ENCODE results near the gene PPP1R9A. TPM values are rescaled to one million over a fixed set of nuclear protein-coding genes. Genes with fewer than 3 reads are reported as not detected.

The PPP1R9A gene
- polyA plus RNA-seq, 3 donors: not detected

DNA sequence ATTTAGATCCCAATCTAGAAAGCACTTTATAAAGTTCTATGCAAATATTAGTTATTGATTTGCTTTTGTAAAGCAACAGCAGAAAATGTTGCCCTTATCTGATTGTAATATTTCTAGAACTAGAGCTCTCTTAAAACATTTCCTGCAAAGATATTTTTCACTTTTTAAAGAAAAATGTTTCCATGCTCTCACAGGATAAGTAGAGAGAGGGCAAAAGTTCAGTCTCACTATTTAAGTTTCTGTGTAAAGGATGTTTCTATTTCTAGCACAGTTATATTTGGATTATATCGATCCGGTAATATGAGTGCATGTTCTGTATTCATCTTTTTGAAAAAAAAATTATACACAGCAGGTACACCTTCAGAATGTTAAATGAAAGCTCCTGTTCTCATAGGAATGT is 334.9 kb downstream of the PPP1R9A start:
- TF ChIP-seq, protein P1, sequence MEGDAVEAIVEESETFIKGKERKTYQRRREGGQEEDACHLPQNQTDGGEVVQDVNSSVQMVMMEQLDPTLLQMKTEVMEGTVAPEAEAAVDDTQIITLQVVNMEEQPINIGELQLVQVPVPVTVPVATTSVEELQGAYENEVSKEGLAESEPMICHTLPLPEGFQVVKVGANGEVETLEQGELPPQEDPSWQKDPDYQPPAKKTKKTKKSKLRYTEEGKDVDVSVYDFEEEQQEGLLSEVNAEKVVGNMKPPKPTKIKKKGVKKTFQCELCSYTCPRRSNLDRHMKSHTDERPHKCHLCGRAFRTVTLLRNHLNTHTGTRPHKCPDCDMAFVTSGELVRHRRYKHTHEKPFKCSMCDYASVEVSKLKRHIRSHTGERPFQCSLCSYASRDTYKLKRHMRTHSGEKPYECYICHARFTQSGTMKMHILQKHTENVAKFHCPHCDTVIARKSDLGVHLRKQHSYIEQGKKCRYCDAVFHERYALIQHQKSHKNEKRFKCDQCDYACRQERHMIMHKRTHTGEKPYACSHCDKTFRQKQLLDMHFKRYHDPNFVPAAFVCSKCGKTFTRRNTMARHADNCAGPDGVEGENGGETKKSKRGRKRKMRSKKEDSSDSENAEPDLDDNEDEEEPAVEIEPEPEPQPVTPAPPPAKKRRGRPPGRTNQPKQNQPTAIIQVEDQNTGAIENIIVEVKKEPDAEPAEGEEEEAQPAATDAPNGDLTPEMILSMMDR (IDR thresholded peaks at IDR 0.05): no peak
- H3K79me2 ChIP-seq (ENCODE audit: insufficient read depth, low read length): no peaks in the 10 kb centered on the region
- H3K27ac Mint-ChIP-seq: no peak overlapping the region
- WGBS (ENCODE audit: insufficient coverage): no CpG with 5 or more reads among the region's 2 CpGs
- no peak overlapping the region for H3K4me3 ChIP-seq (replicated peaks in 1 of 3; ENCODE audit: low read depth in 2 of 3, low read length in 3 of 3)
- no peaks in the 10 kb centered on the region for H3K36me3 Mint-ChIP-seq
- H3K9me3 ChIP-seq (replicated peaks in 1 of 2; ENCODE audit: control insufficient read depth in 1 of 2, insufficient read depth in 1 of 2, low read length in 2 of 2): no peaks in the 10 kb centered on the region
- no peaks in the 10 kb centered on the region for H4K20me1 ChIP-seq (ENCODE audit: insufficient read depth, low read length)
- no peak overlapping the region for H3K9ac ChIP-seq (ENCODE audit: insufficient read depth, low read length, poor library complexity, severe bottlenecking)
- no peak overlapping the region for H2AFZ ChIP-seq (ENCODE audit: insufficient read depth, low read depth, low read length, poor library complexity, severe bottlenecking)
- peaks cover 0 to 4% (median 0%) of the 10 kb centered on the region in 3 donors for H3K27me3 Mint-ChIP-seq (ENCODE audit: low read depth in 3 of 3)
- H3K4me2 ChIP-seq (replicated peaks; ENCODE audit: extremely low read depth, low read length, poor library complexity, severe bottlenecking): no peak overlapping the region
- DNase-seq: no peak
- no peaks in the 10 kb centered on the region for H3K4me1 ChIP-seq (ENCODE audit: control insufficient read depth in 1 of 2, insufficient read depth in 2 of 2, low read length in 2 of 2)
- H3K4me3 Mint-ChIP-seq: no peak overlapping the region
- no peaks in the 10 kb centered on the region for H3K36me3 ChIP-seq (replicated peaks in 1 of 2; ENCODE audit: control insufficient read depth in 1 of 2, insufficient read depth in 2 of 2, low read length in 2 of 2)
- no peaks in the 10 kb centered on the region for H3K9me3 Mint-ChIP-seq
- no peaks in the 10 kb centered on the region for H3K4me1 Mint-ChIP-seq
- H3K27me3 ChIP-seq (ENCODE audit: control insufficient read depth in 2 of 2, insufficient read depth in 2 of 2, low read length in 2 of 2): no peaks in the 10 kb centered on the region
- intact Hi-C loops (cut with micrococcal nuclease): no loop called here
- H3K27ac ChIP-seq (ENCODE audit: low read depth in 1 of 2, low read length in 2 of 2): no peak overlapping the region

DNA sequence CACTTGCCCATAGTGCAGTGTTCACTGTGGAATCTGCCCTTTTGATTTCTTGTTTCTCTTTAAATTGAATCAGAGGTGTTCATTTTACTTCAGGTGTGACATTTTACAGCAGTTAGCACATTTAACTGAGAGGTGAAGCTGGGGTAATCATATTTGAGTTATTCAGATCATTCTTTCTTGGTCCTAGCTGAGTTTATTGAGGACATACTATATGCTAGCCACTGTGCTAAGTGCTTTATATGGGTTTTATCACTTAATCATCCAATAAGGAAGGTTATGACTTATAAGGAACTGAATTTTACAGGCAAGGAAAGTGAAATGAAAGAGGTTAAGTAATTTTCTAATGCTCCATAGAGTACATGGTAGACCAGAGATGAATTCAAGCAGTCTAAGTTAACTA is 337.2 kb downstream of the PPP1R9A start:
- H3K4me3 Mint-ChIP-seq: no peak overlapping the region
- H3K27ac Mint-ChIP-seq: no peak overlapping the region
- Histone ChIP-seq H3K9ac (ENCODE audit: insufficient read depth, low read length, poor library complexity, severe bottlenecking) (no peak overlapping the region), H2AFZ (ENCODE audit: insufficient read depth, low read depth, low read length, poor library complexity, severe bottlenecking) (no peak overlapping the region), H3K9me3 (replicated peaks in 1 of 2; ENCODE audit: control insufficient read depth in 1 of 2, insufficient read depth in 1 of 2, low read length in 2 of 2) (no peaks in the 10 kb centered on the region), H3K79me2 (ENCODE audit: insufficient read depth, low read length) (no peaks in the 10 kb centered on the region), H3K4me1 (ENCODE audit: control insufficient read depth in 1 of 2, insufficient read depth in 2 of 2, low read length in 2 of 2) (no peaks in the 10 kb centered on the region), H3K36me3 (replicated peaks in 1 of 2; ENCODE audit: control insufficient read depth in 1 of 2, insufficient read depth in 2 of 2, low read length in 2 of 2) (no peaks in the 10 kb centered on the region), H3K4me2 (replicated peaks; ENCODE audit: extremely low read depth, low read length, poor library complexity, severe bottlenecking) (no peak overlapping the region), H3K27ac (ENCODE audit: low read depth in 1 of 2, low read length in 2 of 2) (no peak overlapping the region), H4K20me1 (ENCODE audit: insufficient read depth, low read length) (no peaks in the 10 kb centered on the region), H3K4me3 (replicated peaks in 1 of 3; ENCODE audit: low read depth in 2 of 3, low read length in 3 of 3) (no peak overlapping the region), H3K27me3 (ENCODE audit: control insufficient read depth in 2 of 2, insufficient read depth in 2 of 2, low read length in 2 of 2) (no peaks in the 10 kb centered on the region)
- intact Hi-C loops (cut with micrococcal nuclease): no loop called here
- no peaks in the 10 kb centered on the region for H3K4me1 Mint-ChIP-seq
- TF ChIP-seq, protein P1 (IDR thresholded peaks at IDR 0.05): no peak
- peaks cover 0 to 4% (median 0%) of the 10 kb centered on the region in 3 donors for H3K27me3 Mint-ChIP-seq (ENCODE audit: low read depth in 3 of 3)
- no peaks in the 10 kb centered on the region for H3K9me3 Mint-ChIP-seq
- H3K36me3 Mint-ChIP-seq: no peaks in the 10 kb centered on the region
- DNase-seq: no peak
